ENCODE data around the gene TRAPPC6A.

GRCh38 chr19:45169602-45170001 lies 8.4 kb downstream of the TRAPPC6A start:
- TF ChIP-seq CTCF (IDR thresholded peaks at IDR 0.05) (no peak), POLR2AphosphoS5 (IDR thresholded peaks at IDR 0.05) (no peak), POLR2A (IDR thresholded peaks at IDR 0.05) (no peak), EP300 (IDR thresholded peaks at IDR 0.05; ENCODE audit: low read depth) (no peak)

Data from transverse colon (tissue), 4 donors.